GM21360 (cell line): ENCODE results near the gene ENDOV.

Experiments
- ATAC-seq: cut with Tn5 transposase; IDR thresholded peaks from one replicate; pipeline ENCODE4 v1.9.1; 2021; ENCODE audit warnings: mild to moderate bottlenecking, moderate library complexity; ENCODE audit not compliant: unreplicated experiment

The ENDOV gene

GRCh38 chr17:80447790-80448189 lies 32.8 kb downstream of the ENDOV start:
- ATAC-seq: no peak

- no peak for ATAC-seq
Observed at GRCh38 chr17:80449194-80449929, 34.4 kb downstream of the ENDOV start.

DNA sequence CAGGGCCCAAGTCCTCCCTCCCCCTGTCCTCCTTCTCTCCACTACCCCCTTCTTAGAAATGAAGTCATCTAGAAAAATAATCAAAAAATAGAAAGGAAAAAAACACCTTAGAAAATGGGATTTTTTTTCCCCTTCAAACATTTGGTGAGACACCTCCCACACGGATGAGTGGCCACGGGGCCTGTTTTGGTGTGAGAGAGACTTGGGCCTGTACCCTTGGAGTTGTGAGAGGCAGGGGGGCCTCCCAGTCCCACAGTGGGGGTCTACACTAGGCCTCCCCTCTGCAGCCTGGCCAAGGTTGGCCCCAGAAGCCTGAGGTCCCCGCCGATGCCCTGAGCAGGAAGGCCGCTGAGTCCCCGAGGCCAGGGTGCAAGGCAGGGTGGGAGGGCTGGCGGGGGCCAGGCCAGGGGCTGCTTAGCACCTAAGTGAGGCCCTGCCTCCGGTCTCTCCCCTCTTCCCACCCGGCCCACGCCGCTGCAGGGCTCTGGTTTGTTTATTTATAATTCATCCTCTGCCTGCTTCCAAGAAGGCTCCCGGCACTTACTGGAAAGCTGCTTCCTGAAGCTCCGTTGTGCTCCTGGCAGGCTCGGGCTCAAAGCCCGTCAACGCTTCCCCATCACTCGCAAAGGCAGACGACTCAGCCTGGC lies 35.1 kb downstream of the ENDOV start:
- no peak for ATAC-seq

DNA sequence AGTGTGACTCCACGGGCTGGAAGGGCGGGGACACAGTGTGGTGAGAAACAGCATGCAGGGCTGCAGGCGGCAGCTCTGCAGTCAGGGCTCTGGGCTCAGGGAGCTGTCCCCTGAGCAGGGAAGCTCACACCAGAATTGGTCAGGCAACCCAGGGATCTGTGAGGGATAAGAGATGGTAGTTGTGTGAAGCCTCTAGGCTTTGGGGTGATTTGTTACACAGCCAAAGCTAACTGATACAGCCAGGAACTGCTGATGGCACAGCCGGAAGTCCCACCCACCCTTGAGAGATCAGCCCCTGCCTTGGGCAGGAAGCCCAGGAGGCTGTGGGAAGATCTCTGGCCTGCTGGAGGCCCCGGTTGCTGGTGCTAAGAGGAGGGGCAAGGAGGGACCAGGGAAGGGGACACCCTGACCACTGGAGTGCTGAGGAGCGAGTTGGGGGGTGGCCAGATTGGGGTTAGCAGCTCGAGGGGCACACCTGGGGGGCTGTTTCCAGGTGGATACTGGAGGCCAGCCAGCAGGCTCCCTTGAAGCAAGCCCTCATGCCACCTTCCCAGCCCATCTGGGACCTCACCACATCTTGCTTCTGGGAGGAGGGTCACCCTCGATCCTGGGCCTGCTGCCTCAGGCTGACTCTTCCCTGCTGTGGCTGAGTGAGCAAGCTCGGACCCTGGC lies 36.3 kb downstream of the ENDOV start:
- no peak for ATAC-seq

DNA sequence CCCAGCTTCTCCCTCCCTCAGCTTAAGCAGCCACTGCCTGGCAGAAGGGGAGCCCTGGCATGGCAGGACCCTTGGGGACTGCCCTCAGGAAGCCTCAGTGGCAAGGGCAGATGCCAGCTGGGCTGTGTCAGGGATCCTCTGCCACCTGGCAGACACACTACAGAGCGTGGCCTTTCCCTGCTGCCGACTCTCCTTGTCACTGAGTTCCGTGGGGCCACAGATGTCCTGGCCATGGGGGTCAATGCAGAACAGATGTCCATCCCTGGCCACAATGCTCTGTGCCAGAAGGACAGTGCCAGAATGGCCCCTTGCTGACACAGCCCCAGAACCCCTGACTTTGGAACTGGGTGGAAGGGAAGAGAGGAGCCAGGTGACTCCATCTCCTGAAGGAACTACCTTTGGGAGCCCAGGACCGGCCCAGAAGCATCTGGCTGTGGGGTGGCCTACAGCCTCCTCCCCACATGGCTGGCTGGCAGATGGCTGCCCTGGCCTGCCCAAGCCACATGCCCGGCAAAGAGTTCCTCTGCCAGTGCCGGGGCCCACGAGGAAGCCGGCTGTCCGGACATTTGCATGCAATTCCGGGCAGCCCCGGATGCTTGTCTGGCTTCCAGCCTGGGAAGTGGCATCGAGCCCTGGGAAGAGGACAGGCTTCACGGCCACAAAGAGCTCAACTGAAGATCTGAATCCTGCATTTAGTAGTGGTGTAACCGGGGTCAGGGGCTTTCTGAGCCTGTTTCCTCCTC lies 37.4 kb downstream of the ENDOV start:
- no peak for ATAC-seq

DNA sequence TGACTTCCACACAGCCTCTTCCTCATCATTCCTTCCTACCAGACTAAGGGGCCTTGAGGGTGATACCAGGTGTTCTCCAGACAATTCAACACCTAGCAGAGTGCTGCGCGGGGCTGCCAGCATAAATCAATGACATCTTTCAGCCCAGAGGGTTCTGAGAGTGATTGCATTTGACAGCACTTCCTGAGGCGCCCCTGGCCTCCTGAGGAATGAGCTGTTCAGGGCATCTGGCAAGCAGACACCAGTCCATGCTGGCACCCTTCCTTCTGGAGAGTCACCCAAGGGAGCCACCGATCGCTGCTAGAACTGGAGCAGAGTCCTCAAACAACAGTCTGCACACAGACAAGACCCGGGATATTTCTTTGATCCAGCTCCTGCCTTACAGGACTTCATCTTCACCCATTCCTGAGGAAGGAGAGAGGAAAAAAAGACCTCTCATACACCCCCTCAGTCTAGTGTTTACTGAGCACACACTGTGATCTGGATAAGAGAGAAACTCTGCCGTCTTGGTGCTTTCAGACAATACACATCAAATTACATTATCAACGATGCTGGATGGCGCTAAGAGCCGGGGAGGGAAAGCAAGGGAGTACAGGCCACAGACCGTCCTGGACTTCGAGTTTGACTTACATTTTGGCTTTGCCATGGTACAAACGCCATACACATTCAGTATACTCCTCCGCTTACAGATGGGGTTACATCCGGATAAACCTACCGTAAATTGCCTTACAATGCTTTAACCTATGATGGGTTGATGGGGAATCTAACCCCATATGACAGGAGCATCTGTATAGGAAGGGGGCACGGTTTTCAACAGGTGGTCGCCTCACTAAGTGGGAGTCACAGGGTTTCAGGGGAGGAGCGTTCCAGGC lies 38.4 kb downstream of the ENDOV start:
- no peak for ATAC-seq

DNA sequence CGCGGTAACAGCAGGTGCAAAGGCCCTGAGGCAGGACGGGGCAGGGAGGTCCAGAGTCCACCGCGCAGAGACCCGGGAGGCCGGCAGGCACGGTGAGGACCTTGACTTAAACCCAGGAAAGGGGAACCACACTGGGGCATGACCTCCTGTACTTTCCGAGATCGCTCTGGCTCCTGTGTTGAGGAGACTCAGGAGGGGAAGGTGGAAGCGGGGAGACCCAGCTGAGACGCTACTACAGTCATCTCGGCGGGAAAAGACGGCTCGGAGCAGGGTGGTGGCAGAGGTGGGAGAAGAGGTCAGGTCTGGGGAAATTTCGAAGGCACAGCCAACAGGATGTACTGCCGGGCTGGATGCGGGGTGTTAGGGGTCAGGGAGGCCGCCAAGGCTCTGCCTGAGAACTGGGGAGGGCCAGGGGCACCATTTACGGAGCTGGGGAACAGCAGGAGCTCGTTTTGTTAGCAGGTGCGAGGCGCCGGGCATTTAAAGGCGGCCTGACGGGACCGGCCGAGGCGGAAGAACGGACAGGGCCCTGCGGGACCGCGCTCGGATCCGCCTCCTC lies 39.1 kb downstream of the ENDOV start:
- ATAC-seq: no peak

- peak; percentile 86 for ATAC-seq
Observed at GRCh38 chr17:80454557-80455335, 39.8 kb downstream of the ENDOV start.

DNA sequence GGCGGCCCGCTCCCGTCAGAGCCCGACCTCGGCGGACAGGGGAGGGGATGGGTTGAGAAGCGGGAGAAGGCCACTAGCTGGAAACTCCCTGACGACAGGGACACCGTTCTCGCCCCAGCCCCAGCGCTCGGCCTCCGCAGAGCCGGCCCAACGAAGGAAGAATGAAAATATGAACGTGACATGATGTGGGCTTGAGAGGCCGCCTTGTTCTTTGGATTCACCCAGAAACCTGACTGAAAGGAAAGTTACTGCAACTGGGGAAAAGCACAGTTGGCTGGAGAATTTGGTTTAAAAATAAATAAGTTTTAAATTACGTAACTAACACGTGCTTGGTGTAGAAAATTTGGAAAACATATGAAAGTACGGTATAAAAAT lies 40.4 kb downstream of the ENDOV start:
- ATAC-seq: no peak

DNA sequence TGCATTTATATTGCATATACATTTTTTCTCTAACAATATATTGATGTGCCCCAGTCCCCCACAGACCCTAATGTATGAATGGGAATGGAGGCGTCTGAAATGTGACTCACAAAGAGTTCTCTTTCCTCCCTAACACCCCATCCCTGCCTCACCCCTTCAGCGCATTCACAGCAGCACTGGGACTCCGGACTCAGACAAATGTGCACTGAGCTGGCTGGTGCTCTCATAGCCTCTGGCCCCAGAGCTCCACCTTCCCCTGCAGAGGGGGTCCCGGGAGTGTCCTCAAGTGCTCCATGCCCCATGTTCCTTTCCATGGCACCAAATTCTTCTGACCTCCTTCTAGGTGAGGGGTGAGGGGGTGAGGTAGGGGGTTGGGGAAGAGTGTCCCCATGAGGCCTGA lies 40.8 kb downstream of the ENDOV start:
- ATAC-seq: no peak

- no peak for ATAC-seq
Observed at GRCh38 chr17:80456465-80457235, 41.7 kb downstream of the ENDOV start.

DNA sequence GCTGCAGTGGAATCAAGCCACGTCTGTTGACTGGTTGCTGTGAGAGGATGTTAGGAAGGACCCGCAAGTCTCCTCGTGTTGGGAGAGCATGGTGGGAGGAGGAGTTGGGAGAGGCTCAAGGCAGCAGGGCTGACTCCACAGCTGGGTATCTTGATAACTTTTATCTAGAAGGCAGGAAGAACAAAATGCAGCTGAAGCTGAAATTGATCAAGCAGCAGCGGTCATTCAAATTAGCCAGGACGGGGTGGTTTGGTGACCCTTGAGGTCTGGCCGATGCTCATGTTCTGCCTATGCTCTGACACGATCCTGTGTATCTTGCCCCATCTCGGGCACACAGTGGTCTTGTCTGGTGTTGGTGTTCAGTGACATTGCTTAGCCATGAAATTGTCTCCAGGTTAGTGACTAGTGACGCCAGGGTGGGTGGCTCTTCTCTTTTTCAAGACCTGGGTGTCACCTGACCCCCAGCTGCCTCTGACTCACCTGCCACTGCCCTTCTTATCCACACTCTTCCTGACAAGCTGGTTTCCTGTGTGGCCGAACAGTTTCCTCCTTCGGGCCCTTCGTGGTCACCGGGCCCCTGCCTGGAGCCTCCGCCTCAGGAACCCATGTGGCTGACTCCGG lies 42.4 kb downstream of the ENDOV start:
- no peak for ATAC-seq

- no peak for ATAC-seq
Observed at GRCh38 chr17:80458016-80458415, 43.0 kb downstream of the ENDOV start.

DNA sequence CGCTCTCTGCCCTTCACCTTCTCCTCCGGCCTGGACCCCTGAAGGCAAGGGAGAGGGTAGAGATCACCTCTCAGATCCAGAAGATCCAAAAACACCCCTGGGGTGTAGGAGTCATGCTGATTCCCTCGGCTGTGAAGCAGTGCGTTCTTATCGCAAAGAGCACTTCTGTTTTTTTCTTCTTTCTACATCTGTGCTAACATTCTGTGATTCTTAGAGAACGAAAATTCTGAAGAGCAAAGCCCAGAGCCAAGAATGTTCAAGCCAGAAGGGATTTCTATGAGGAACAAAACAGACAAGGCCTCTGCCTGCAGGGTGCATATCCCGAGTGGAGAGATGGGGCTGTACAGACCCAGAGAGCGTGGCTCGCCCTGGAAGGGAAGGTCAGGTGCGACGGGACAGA lies 44.3 kb downstream of the ENDOV start:
- no peak for ATAC-seq

DNA sequence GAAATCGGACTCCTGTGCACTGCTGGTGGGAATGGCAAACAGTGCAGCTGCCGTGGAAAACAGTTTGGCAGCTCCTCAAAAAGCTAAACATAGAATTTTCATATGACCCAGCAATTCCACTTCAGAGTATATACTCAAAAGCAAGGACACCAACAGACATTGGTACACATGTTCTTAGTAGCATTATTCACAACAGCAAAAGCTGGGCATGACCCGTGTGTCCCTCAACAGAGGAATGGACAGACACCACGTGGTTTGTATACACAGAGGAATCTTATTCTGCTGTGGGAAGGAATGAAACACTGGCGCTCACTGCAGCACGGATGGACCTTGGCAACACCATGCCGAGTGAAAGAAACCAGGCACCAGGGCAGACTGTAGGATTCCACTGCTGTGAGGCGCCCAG lies 45.5 kb downstream of the ENDOV start:
- no peak for ATAC-seq

GRCh38 chr17:80461528-80462160 lies 46.7 kb downstream of the ENDOV start:
- no peak for ATAC-seq

DNA sequence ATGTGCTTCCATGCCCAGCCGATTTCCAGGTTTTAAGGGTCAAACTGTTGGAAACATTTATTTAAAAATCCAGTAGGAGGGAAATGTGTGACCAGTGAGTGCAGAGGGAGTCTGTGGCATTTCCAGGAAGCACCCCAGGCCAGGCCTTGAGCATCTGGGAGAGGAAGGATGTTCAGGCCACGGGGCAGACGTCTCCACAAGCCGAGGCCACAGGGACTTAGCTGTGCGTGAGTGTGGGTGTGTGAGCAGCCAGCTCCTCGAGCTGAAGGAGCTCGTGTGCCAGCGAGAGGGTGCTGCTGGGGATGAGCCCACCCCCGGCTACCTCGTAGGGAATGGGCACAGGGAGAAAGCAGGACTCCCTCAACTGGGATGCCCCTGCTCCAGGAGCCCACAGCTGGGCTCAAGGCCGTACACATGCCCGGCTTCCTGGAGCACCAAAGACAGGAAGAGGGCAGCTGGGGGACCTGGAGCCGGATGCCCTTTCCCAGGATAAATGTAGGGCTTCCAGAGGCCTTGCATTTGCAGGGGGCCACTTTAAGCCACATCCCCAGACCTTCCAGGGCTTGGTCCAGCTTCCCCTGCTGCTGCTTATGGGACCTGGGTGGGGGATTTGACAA lies 48.9 kb downstream of the ENDOV start:
- ATAC-seq: no peak
